ENCODE measurements around the gene SCGB2A2.

SCGB2A2 gene

DNA sequence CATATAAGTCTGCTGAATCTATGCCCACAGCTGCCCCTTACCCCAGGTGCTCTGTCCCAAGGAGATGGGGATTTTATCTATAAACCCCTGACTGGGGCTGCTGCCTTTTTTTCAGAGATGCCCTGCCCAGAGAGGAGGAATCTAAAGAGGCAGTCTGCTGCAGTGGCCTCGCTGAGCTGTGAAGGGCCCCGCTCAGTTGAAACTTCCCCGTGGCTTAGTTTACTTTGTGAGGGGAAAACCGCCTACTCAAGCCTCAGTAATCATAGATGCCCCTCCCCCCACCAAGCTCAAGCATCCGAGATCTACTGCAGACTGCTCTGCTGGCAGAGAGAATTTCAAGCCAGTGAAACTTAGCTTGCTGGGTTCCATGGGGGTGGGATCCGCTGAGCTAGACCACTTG lies 36.3 kb downstream of the SCGB2A2 start:
- DNase-seq = no peak

DNA sequence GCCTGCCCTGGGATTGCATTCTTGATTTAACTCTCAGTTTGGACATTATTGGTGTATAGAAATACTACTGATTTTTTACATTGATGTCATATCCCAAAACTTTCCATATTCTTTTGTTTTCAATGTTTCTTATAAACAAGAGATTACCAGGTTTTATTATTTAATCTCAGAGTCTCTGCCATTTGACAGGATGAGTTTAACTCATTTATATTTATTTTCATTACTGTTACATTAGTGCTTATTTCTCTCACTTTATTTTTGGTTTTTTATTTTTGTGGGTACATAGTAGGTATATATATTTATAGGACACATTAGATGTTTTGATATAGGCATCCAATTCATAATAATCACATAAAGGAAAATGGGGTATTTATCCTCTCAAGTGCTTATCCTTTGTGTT lies 38.0 kb downstream of the SCGB2A2 start:
- DNase-seq = no peak

DNA sequence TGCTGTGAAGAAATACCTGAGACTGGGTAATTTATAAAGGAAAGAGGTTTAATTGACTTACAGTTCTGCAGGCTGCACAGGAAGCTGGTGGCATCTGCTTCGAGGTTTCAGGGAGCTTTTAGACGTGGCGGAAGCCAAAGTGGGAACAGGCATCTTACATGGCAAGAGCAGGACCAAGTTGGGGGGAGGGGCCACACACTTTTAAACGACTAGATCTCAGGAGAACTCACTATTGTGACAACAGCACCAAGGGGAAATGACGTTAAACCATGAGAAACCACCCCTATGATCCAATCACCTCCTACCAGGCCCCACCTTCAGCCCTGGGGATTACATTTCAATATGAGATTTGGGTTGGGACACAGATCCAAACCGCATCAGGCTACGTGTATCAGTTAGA lies 40.0 kb downstream of the SCGB2A2 start:
- no peak for DNase-seq

DNA sequence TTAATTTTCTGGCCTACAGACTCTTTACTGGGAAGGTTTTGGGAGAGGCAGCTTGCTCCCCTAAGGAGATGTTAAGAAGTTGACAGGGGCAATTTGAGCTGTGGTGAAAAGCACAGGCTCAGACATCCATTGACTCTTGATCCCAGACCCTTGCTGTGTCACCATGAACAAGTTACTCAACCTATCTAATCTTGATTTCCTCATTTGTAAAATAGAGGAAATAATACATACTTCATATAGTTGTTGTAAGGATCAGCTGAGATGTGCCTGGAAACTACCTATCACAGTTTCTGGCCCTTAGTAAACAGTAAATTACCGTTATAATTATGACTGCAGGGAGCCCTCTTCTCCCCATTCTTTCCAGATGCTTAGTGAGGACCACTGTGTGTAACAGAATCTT lies 45.5 kb downstream of the SCGB2A2 start:
- DNase-seq = no peak

DNA sequence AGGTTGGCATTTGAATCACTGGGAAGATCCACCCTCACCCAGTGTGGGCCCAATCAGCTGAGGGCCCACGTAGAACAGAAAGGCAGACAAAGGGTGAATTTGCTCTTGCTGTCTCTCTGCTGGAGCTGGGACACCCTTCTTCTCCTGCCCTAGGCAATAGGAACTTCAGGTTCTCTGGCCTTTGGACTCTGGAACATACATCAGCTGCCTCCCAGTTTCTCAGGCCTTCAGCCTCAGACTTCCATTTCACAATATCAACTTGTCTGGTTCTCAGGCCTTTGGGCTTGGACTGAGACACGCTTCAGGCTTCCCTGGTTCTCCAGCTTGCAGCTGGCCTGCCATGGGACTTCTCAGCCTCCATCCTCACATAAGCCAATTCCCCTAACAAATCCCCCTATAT lies 52.6 kb downstream of the SCGB2A2 start:
- no peak for DNase-seq

All from T-helper 2 cell (primary cell).